ENCODE results near the gene HKDC1. TPM values are rescaled to one million over a fixed set of nuclear protein-coding genes. Genes with fewer than 3 reads are reported as not detected.

The HKDC1 gene
- polyA plus RNA-seq, 1 of the 3 experiments (the other 2 are of a cell fraction) = 0.10 TPM

DNA sequence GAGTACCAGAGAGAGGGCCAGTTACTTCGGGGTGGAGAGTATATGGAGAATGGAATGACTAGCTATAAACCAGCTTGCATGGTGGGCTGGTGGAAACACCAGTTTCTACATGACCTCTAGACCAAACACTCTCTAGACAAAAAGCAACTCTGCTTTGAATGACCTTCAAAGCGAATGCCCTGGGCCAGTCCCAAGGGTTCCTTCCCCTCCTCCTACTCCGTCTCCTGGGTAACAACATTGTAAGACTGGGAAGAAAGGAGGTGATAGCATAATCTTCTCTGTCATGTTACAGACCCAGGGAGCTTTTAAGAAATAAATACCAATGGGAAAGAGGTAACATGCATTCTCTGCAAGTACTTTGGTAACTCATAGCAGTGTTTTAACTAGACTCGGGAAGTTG is 65.6 kb downstream of the HKDC1 start:
- POLR2A ChIA-PET = no interaction called here

More for the DNA sequence above, 65.6 kb downstream of the HKDC1 start:
- DNase-seq = no peak
- H3F3A ChIP-seq (replicated peaks; ENCODE audit: insufficient read depth) = no peaks in the 10 kb centered on the region
- CTCF ChIA-PET = interaction anchor here (1.1 kb wide), 1 partner anchor 49 kb away, joined by 3 read pairs; no protein-coding TSS in a partner anchor
- no peaks in the 10 kb centered on the region for H4K20me1 ChIP-seq (ENCODE audit: insufficient read depth)
- TF ChIP-seq, protein P1, sequence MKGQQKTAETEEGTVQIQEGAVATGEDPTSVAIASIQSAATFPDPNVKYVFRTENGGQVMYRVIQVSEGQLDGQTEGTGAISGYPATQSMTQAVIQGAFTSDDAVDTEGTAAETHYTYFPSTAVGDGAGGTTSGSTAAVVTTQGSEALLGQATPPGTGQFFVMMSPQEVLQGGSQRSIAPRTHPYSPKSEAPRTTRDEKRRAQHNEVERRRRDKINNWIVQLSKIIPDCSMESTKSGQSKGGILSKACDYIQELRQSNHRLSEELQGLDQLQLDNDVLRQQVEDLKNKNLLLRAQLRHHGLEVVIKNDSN (IDR thresholded peaks at IDR 0.05; ENCODE audit: borderline replicate concordance, low read depth) = no peak
- TF ChIP-seq ELF1 (IDR thresholded peaks at IDR 0.05) (no peak), TAF1 (IDR thresholded peaks at IDR 0.05; ENCODE audit: borderline replicate concordance, low read depth, low read length) (no peak), CHD2 (IDR thresholded peaks at IDR 0.05; ENCODE audit: low read length, partially characterized antibody) (no peak), RAD21 (IDR thresholded peaks at IDR 0.05; ENCODE audit: low read length) (no peak), JUND (IDR thresholded peaks at IDR 0.05) (no peak), SIN3A (IDR thresholded peaks at IDR 0.05; ENCODE audit: borderline replicate concordance, low read depth, low read length) (no peak), SMC3 (IDR thresholded peaks at IDR 0.05; ENCODE audit: low read depth, low read length) (no peak), FOXM1 (IDR thresholded peaks at IDR 0.05; ENCODE audit: low read depth) (no peak), POLR2AphosphoS5 (IDR thresholded peaks at IDR 0.05; ENCODE audit: low read depth, low read length) (no peak), MEF2A (IDR thresholded peaks at IDR 0.05; ENCODE audit: borderline replicate concordance, low read depth) (no peak), RFX5 (IDR thresholded peaks at IDR 0.05; ENCODE audit: low read length) (no peak), EZH2phosphoT487 (IDR thresholded peaks at IDR 0.05; ENCODE audit: borderline replicate concordance, low read depth) (no peak), TCF12 (IDR thresholded peaks at IDR 0.05) (no peak), YY1 (IDR thresholded peaks at IDR 0.05; ENCODE audit: low read depth) (no peak)
- TF ChIP-seq, protein P2, sequence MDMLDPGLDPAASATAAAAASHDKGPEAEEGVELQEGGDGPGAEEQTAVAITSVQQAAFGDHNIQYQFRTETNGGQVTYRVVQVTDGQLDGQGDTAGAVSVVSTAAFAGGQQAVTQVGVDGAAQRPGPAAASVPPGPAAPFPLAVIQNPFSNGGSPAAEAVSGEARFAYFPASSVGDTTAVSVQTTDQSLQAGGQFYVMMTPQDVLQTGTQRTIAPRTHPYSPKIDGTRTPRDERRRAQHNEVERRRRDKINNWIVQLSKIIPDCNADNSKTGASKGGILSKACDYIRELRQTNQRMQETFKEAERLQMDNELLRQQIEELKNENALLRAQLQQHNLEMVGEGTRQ (IDR thresholded peaks at IDR 0.05; ENCODE audit: borderline replicate concordance, low read depth, low read length) = no peak
- TF ChIP-seq, protein P3, sequence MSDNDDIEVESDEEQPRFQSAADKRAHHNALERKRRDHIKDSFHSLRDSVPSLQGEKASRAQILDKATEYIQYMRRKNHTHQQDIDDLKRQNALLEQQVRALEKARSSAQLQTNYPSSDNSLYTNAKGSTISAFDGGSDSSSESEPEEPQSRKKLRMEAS (IDR thresholded peaks at IDR 0.05; ENCODE audit: low read depth) = no peak
- TF ChIP-seq, protein P4, sequence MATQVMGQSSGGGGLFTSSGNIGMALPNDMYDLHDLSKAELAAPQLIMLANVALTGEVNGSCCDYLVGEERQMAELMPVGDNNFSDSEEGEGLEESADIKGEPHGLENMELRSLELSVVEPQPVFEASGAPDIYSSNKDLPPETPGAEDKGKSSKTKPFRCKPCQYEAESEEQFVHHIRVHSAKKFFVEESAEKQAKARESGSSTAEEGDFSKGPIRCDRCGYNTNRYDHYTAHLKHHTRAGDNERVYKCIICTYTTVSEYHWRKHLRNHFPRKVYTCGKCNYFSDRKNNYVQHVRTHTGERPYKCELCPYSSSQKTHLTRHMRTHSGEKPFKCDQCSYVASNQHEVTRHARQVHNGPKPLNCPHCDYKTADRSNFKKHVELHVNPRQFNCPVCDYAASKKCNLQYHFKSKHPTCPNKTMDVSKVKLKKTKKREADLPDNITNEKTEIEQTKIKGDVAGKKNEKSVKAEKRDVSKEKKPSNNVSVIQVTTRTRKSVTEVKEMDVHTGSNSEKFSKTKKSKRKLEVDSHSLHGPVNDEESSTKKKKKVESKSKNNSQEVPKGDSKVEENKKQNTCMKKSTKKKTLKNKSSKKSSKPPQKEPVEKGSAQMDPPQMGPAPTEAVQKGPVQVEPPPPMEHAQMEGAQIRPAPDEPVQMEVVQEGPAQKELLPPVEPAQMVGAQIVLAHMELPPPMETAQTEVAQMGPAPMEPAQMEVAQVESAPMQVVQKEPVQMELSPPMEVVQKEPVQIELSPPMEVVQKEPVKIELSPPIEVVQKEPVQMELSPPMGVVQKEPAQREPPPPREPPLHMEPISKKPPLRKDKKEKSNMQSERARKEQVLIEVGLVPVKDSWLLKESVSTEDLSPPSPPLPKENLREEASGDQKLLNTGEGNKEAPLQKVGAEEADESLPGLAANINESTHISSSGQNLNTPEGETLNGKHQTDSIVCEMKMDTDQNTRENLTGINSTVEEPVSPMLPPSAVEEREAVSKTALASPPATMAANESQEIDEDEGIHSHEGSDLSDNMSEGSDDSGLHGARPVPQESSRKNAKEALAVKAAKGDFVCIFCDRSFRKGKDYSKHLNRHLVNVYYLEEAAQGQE (IDR thresholded peaks at IDR 0.05; ENCODE audit: low read depth, low read length) = no peak
- TF ChIP-seq, protein P5, sequence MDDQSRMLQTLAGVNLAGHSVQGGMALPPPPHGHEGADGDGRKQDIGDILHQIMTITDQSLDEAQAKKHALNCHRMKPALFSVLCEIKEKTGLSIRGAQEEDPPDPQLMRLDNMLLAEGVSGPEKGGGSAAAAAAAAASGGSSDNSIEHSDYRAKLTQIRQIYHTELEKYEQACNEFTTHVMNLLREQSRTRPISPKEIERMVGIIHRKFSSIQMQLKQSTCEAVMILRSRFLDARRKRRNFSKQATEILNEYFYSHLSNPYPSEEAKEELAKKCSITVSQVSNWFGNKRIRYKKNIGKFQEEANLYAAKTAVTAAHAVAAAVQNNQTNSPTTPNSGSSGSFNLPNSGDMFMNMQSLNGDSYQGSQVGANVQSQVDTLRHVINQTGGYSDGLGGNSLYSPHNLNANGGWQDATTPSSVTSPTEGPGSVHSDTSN (IDR thresholded peaks at IDR 0.05) = no peak
- 84% methylated on average over 4 of the region's 4 CpGs for WGBS (ENCODE audit: low lambda C conversion rate)
- H3K79me2 ChIP-seq (ENCODE audit: insufficient read depth) = no peaks in the 10 kb centered on the region
- no peak overlapping the region for H3K4me3 ChIP-seq (ENCODE audit: low read depth in 2 of 2, low read length in 1 of 2)
- no peaks in the 10 kb centered on the region; the same call in 1 of the 2 replicates for H3K27me3 ChIP-seq (ENCODE audit: insufficient read depth)
- H3K36me3 ChIP-seq (replicated peaks in 1 of 2; ENCODE audit: control insufficient read depth in 1 of 2, insufficient read depth in 2 of 2, low read length in 1 of 2) = no peaks in the 10 kb centered on the region
- H3K27ac ChIP-seq (ENCODE audit: low read depth in 2 of 2, low read length in 1 of 2) = no peak overlapping the region
- H3K9ac ChIP-seq = no peak overlapping the region
- no peaks in the 10 kb centered on the region for H3K9me2 ChIP-seq
- no peak overlapping the region for H3K4me2 ChIP-seq
- H2AFZ ChIP-seq (ENCODE audit: low read depth) = no peak overlapping the region
- H3K4me1 ChIP-seq (ENCODE audit: control insufficient read depth in 1 of 2, insufficient read depth in 2 of 2, low read depth in 1 of 2, low read length in 1 of 2) = no peaks in the 10 kb centered on the region
- H3K9me3 ChIP-seq = no peaks in the 10 kb centered on the region

Measured in SK-N-SH (cell line).